Fibroblast of lung (primary cell): ENCODE data around the gene KCNAB2. TPM values are rescaled to one million over a fixed set of nuclear protein-coding genes. Genes with fewer than 3 reads are reported as not detected.

Experiments used
- DNase-seq, 2 donors: peaks; one replicate each; pipeline versions ENCODE4 v3.0.0 to v3.0.0-alpha.2; 2010; ENCODE audit warnings: low read depth in 2 of 2
- H2AFZ ChIP-seq: 2 replicates; pipeline ENCODE4 v1.5.1; 2012; ENCODE audit warnings: low read length, control low read depth, inconsistent platforms
- H3K27ac ChIP-seq: 2 replicates; pipeline ENCODE4 v1.5.1; 2011; ENCODE audit warnings: low read length, control low read depth; ENCODE audit not compliant: insufficient read depth
- H3K27me3 ChIP-seq: 2 replicates; pipeline ENCODE4 v1.5.1; 2011; ENCODE audit warnings: mild to moderate bottlenecking, low read length; ENCODE audit not compliant: control insufficient read depth, insufficient read depth
- H3K36me3 ChIP-seq: 2 replicates; pipeline ENCODE4 v1.5.1; 2011; ENCODE audit warnings: low read length; ENCODE audit not compliant: control insufficient read depth, insufficient read depth
- H3K4me1 ChIP-seq: 2 replicates; pipeline ENCODE4 v1.5.1; 2011; ENCODE audit warnings: low read length; ENCODE audit not compliant: control insufficient read depth, insufficient read depth; ENCODE audit errors: extremely low read depth
- H3K4me2 ChIP-seq: 2 replicates; pipeline ENCODE4 v1.5.1; 2011; ENCODE audit warnings: low read length, control low read depth; ENCODE audit not compliant: insufficient read depth; ENCODE audit errors: extremely low read depth
- H3K4me3 ChIP-seq, 4 experiments: fragments of 200-600 bp in 1 of 4; sonication (generic) in 1 of 4; replicated peaks in 1 of 4; 2 replicates each; pipeline ENCODE4 v1.5.1; 2011 to 2016; ENCODE audit warnings: low read length in 4 of 4, low read depth in 3 of 4, mild to moderate bottlenecking in 3 of 4, control low read depth in 2 of 4, inconsistent platforms in 1 of 4, mixed read lengths in 1 of 4; ENCODE audit not compliant: insufficient read depth in 1 of 4; ENCODE audit errors: control extremely low read depth in 1 of 4
- H3K79me2 ChIP-seq: 2 replicates; pipeline ENCODE4 v1.5.1; 2012; ENCODE audit warnings: mild to moderate bottlenecking, low read length, inconsistent platforms; ENCODE audit not compliant: control insufficient read depth, insufficient read depth
- H3K9ac ChIP-seq: 2 replicates; pipeline ENCODE4 v1.5.1; 2011; ENCODE audit warnings: mild to moderate bottlenecking, low read length, control low read depth; ENCODE audit not compliant: insufficient read depth
- H3K9me3 ChIP-seq: 2 replicates; pipeline ENCODE4 v1.5.1; 2012; ENCODE audit warnings: low read depth, low read length; ENCODE audit not compliant: control insufficient read depth, insufficient read depth
- H4K20me1 ChIP-seq: 2 replicates; pipeline ENCODE4 v1.5.1; 2011; ENCODE audit warnings: low read length; ENCODE audit not compliant: control insufficient read depth, insufficient read depth; ENCODE audit errors: extremely low read depth
- EZH2 ChIP-seq: IDR thresholded peaks from 2 replicates; pipeline ENCODE4 v1.5.1; 2012; ENCODE audit warnings: low read length, control low read depth, mild to moderate bottlenecking; ENCODE audit errors: missing control alignments
- polyA plus RNA-seq, 2 donors: library from polyadenylated mRNA; depleted of rRNA in 1 of 2; stranded (reverse) in 1 of 2; unstranded in 1 of 2; fragments of >200 nt; gene quantifications; 2 replicates each; pipeline ENCODE4 v1.2.1, GENCODE V29; 2011 to 2012; ENCODE audit warnings: missing spikeins in 1 of 2
- total RNA-seq: library from RNA; depleted of rRNA; stranded (reverse); fragments of >200 nt; gene quantifications from 2 replicates; pipeline ENCODE4 v1.2.1, GENCODE V29; 2014
- TF ChIP-seq, protein P1 (sequence below), 2 donors: IDR thresholded peaks in 1 of 2; conservative IDR thresholded peaks in 1 of 2; 1 replicate in 1 of 2; 2 replicates in 1 of 2; pipeline ENCODE4 v1.5.1; 2011 to 2012; ENCODE audit warnings: low read length in 2 of 2, control low read depth in 1 of 2, inconsistent platforms in 1 of 2, low read depth in 1 of 2, mild to moderate bottlenecking in 1 of 2

KCNAB2 gene
- total and polyA plus RNA-seq, 2 donors (not counting 1 experiment from before 2014, with no cell fraction given), result 2.2 to 2.5 TPM

DNA sequence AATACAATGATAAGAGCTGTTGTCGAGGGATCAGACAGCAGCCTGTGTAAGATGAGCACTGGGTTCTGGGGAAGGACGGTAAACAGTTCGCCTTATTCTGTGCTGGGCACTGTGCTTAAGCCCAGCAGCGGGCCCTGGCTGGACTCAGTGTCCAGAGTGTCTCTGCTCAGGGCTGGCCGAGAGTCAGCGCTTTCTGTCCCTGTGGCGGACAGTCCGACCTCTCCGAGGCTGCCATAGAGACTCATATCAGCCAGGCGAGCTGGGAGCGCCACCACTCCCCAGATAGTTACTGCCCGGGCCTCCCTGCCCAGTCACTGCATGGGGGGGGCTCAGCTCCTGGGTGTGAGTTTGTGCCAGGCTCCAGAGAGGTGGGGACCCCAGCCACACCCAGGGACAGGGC is 38.8 kb upstream of the KCNAB2 start:
- no peak overlapping the region for H3K27ac ChIP-seq

DNA sequence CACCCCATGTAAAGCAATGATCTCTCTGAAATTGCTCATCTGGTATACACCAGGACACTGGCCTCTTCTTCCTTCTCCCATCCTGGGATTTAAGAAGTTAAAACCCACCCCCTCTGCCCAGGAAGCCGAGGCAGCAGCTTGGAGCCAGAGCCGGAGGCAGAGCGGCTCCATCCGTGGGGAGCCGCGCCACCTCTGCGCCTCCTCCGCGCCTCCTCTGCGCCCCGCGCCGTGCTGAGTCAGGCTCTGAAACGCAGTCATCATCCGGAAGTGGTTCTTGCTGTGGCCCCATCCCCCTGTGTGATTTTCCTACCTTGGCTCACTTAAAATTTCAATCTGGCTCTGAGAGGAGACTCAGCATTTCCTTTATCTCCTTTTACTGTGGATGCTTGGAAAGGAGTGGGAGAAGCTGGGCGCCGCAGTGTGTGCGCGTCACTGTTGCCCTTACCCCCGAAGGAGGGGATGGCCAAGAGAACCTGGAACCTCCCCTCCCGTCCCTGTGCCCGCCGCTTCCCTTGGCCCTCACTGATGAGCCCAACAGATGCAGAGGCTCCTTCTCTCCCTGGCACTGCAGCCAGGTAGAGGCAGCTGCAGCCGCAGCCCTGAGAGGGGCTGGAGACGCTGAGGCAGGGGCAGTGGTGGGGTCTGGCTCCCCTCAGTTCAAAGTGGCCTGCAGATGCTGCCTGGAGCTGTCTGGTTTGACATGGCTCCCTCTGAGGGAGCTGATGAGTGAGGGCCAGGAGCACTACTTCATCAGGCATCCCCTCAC is 38.2 kb upstream of the KCNAB2 start:
- Histone ChIP-seq H3K4me3 (no peak overlapping the region), H3K27me3 (no peaks in the 10 kb centered on the region), H3K36me3 (no peaks in the 10 kb centered on the region), H3K9ac (no peak overlapping the region), H3K4me2 (no peak overlapping the region), H3K4me1 (no peaks in the 10 kb centered on the region), H4K20me1 (no peaks in the 10 kb centered on the region), H3K9me3 (no peaks in the 10 kb centered on the region), H3K79me2 (no peaks in the 10 kb centered on the region), H3K27ac (no peak overlapping the region), H2AFZ (no peak overlapping the region)
- DNase-seq, result peak in 1 of 2 donors; percentile 22
- no peak for TF ChIP-seq EZH2
- TF ChIP-seq, protein P1, sequence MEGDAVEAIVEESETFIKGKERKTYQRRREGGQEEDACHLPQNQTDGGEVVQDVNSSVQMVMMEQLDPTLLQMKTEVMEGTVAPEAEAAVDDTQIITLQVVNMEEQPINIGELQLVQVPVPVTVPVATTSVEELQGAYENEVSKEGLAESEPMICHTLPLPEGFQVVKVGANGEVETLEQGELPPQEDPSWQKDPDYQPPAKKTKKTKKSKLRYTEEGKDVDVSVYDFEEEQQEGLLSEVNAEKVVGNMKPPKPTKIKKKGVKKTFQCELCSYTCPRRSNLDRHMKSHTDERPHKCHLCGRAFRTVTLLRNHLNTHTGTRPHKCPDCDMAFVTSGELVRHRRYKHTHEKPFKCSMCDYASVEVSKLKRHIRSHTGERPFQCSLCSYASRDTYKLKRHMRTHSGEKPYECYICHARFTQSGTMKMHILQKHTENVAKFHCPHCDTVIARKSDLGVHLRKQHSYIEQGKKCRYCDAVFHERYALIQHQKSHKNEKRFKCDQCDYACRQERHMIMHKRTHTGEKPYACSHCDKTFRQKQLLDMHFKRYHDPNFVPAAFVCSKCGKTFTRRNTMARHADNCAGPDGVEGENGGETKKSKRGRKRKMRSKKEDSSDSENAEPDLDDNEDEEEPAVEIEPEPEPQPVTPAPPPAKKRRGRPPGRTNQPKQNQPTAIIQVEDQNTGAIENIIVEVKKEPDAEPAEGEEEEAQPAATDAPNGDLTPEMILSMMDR (conservative IDR thresholded peaks at IDR 0.05 in 1 of 2, IDR thresholded peaks at IDR 0.05 in 1 of 2; ENCODE audit: low read depth in 1 of 2, low read length in 2 of 2), result no peak

More for the DNA sequence above, 38.8 kb upstream of the KCNAB2 start:
- Histone ChIP-seq H3K4me1 (no peaks in the 10 kb centered on the region), H3K4me2 (no peak overlapping the region), H3K4me3 (no peak overlapping the region), H3K36me3 (no peaks in the 10 kb centered on the region), H3K79me2 (no peaks in the 10 kb centered on the region), H2AFZ (no peak overlapping the region), H4K20me1 (no peaks in the 10 kb centered on the region), H3K9me3 (no peaks in the 10 kb centered on the region), H3K27me3 (no peaks in the 10 kb centered on the region), H3K9ac (no peak overlapping the region)
- no peak for DNase-seq
- no peak for TF ChIP-seq EZH2
- TF ChIP-seq, protein P1 (conservative IDR thresholded peaks at IDR 0.05 in 1 of 2, IDR thresholded peaks at IDR 0.05 in 1 of 2; ENCODE audit: low read depth in 1 of 2, low read length in 2 of 2), result no peak

DNA sequence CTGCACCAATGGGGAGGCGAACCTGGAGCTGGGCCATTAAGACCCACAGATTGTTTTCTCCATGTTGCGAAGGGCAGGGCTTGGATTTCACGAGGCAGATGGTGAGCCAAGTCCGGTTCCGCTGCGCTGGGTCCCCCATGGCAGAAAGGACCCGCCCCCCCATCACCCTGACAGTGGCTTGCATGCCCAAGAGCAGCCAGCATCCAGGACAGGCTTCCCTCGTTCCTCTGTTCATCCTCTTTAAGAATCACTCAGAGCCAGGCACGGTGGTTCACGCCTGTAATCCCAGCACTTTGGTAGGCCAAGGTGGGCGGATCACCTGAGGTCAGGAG is 37.6 kb upstream of the KCNAB2 start:
- TF ChIP-seq EZH2, result no peak
- TF ChIP-seq, protein P1 (conservative IDR thresholded peaks at IDR 0.05 in 1 of 2, IDR thresholded peaks at IDR 0.05 in 1 of 2; ENCODE audit: low read depth in 1 of 2, low read length in 2 of 2), result no peak
- Histone ChIP-seq H2AFZ (no peak overlapping the region), H3K4me1 (no peaks in the 10 kb centered on the region), H3K9ac (no peak overlapping the region), H3K9me3 (no peaks in the 10 kb centered on the region), H3K36me3 (no peaks in the 10 kb centered on the region), H3K79me2 (no peaks in the 10 kb centered on the region), H3K27ac (no peak overlapping the region), H3K4me3 (no peak overlapping the region), H4K20me1 (no peaks in the 10 kb centered on the region), H3K4me2 (no peak overlapping the region), H3K27me3 (no peaks in the 10 kb centered on the region)
- no peak for DNase-seq
